K562 (cell line): ENCODE data around the gene ETS2. TPM values are rescaled to one million over a fixed set of nuclear protein-coding genes. Genes with fewer than 3 reads are reported as not detected.

Experiments used
- CTCFL ChIP-seq: IDR thresholded peaks from 2 replicates; pipeline ENCODE4 v1.6.1; 2011; ENCODE audit warnings: borderline replicate concordance, low read depth, mild to moderate bottlenecking, moderate library complexity, low read length; ENCODE audit not compliant: insufficient read depth, poor library complexity, severe bottlenecking
- DEAF1 ChIP-seq: fragments of 450-650 bp; formaldehyde crosslinking; IDR thresholded peaks from 2 replicates; pipeline ENCODE4 v1.4.0; 2020; ENCODE audit warnings: mild to moderate bottlenecking, moderate library complexity
- DNMT1 ChIP-seq: fragments of 450-650 bp; IDR thresholded peaks from 2 replicates; pipeline ENCODE4 v1.6.1; 2016; ENCODE audit warnings: antibody characterized with exemption, mild to moderate bottlenecking
- MXI1 ChIP-seq: IDR thresholded peaks from 2 replicates; pipeline ENCODE4 v1.6.1; 2011; ENCODE audit warnings: low read depth, mild to moderate bottlenecking, improper control_type of control experiment, low read length
- POLR2G ChIP-seq: fragments of 200-400 bp; formaldehyde crosslinking; IDR thresholded peaks from 2 replicates; pipeline ENCODE4 v1.6.1; 2017; ENCODE audit warnings: low read depth, mild to moderate bottlenecking, antibody characterized with exemption, low read length, moderate library complexity
- ZNF175 ChIP-seq: fragments of 200-800 bp; sonication (Bioruptor generic); IDR thresholded peaks from 2 replicates; pipeline ENCODE4 v1.6.1; 2016; ENCODE audit warnings: low read depth, mild to moderate bottlenecking, missing genetic modification characterization, missing compliant biosample characterization
- ZSCAN29 ChIP-seq: fragments of 450-650 bp; IDR thresholded peaks from 2 replicates; pipeline ENCODE4 v1.6.1; 2017
- polyA plus RNA-seq, 8 experiments: library from polyadenylated mRNA; depleted of rRNA in 4 of 8; stranded (reverse) in 5 of 8; unstranded in 3 of 8; fragments of >200 nt; fragmentation: Nextera tagmentation in 2 of 8; fragmentation: Illumina TruSeq in 1 of 8; extraction: Ambion mirVana in 2 of 8; extraction: Trizol in 1 of 8; gene quantifications; 2 replicates each; pipeline versions ENCODE4 v1.2.1 to v1.2.3, GENCODE V29; 2011 to 2014; ENCODE audit warnings: inconsistent platforms in 1 of 8, missing spikeins in 1 of 8
- total RNA-seq, 7 experiments: library from RNA; depleted of rRNA in 6 of 7; stranded (reverse); fragments of >200 nt in 6 of 7; fragmentation: Illumina TruSeq in 2 of 7; extraction: Trizol in 2 of 7; gene quantifications; 2 replicates each; pipeline versions ENCODE4 v1.2.1 to v1.2.3, GENCODE V29; 2011 to 2021; ENCODE audit warnings: low replicate concordance in 1 of 7
- TF ChIP-seq, protein P1 (sequence below), 3 experiments: fragments of 200-800 bp in 1 of 3; sonication (Bioruptor generic) in 1 of 3; sonication (generic) in 1 of 3; formaldehyde crosslinking in 1 of 3; IDR thresholded peaks; 2 replicates each; pipeline versions ENCODE4 v1.6.1 to v1.8.0; 2016 to 2022; ENCODE audit warnings: mild to moderate bottlenecking in 2 of 3, missing compliant biosample characterization in 2 of 3, missing genetic modification characterization in 2 of 3, missing genetic modification reagents in 1 of 3

ETS2 gene
- total and polyA plus RNA-seq, 9 of the 15 experiments (the other 6 are each of a cell fraction or from before 2014, with no cell fraction given) = 1.7 to 24.4 (median 12.2) TPM

GRCh38 chr21:38819719-38820159 is 14.0 kb downstream of the ETS2 start (continued):
- TF ChIP-seq, protein P1, sequence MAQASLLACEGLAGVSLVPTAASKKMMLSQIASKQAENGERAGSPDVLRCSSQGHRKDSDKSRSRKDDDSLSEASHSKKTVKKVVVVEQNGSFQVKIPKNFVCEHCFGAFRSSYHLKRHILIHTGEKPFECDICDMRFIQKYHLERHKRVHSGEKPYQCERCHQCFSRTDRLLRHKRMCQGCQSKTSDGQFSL (CRISPR knock-in tag; IDR thresholded peaks at IDR 0.05) = no peak
- TF ChIP-seq, protein P1 (tag; IDR thresholded peaks at IDR 0.05) = no peak
- TF ChIP-seq DNMT1 = no peak
- no peak for TF ChIP-seq POLR2G
- no peak for TF ChIP-seq ZSCAN29
- TF ChIP-seq CTCFL = no peak
- TF ChIP-seq MXI1 = no peak
- no peak for TF ChIP-seq DEAF1
- TF ChIP-seq ZNF175 = no peak
- TF ChIP-seq, all 486 proteins: peak for 0
